ENCODE data around the gene SFTPD.
"Not testable (repeated sequence)": the region's sequence is repeated elsewhere in the genome, so short reads cannot be mapped to it uniquely, and the experiment has no call there.

DNA sequence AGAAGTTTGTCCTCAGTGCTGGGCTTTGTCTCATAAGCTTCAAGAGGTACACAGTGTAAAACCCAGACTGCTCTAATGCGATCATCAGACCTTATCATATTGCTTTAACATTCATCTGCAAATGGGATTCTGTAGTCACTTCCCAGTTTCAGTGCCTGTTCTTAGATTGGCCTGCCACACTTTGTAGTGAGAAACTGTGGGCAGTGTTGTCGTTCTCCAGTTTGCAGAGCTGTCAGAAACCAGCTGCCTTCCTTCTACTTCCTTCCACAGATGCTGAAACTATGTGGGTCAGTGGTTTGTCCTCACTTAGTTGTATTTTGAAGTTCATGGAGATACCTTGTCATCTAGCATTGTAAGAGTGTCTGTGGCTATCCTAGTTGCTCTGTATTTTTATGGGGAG, 59.9 kb downstream of the SFTPD start:
- not testable (repeated sequence) for TF ChIP-seq POLR2A, EP300, POLR2AphosphoS5 (IDR thresholded peaks at IDR 0.05)
- TF ChIP-seq, protein P1, sequence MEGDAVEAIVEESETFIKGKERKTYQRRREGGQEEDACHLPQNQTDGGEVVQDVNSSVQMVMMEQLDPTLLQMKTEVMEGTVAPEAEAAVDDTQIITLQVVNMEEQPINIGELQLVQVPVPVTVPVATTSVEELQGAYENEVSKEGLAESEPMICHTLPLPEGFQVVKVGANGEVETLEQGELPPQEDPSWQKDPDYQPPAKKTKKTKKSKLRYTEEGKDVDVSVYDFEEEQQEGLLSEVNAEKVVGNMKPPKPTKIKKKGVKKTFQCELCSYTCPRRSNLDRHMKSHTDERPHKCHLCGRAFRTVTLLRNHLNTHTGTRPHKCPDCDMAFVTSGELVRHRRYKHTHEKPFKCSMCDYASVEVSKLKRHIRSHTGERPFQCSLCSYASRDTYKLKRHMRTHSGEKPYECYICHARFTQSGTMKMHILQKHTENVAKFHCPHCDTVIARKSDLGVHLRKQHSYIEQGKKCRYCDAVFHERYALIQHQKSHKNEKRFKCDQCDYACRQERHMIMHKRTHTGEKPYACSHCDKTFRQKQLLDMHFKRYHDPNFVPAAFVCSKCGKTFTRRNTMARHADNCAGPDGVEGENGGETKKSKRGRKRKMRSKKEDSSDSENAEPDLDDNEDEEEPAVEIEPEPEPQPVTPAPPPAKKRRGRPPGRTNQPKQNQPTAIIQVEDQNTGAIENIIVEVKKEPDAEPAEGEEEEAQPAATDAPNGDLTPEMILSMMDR (IDR thresholded peaks at IDR 0.05), result not testable (repeated sequence)

Measured in upper lobe of left lung (tissue), 4 donors.